SU-DHL-6 (cell line): ENCODE results near the gene ROR1.
"Not testable (repeated sequence)": the region's sequence is repeated elsewhere in the genome, so short reads cannot be mapped to it uniquely, and the experiment has no call there.

Experiments used
- CTCF ChIP-seq: fragments of 200-600 bp; sonication (generic); IDR thresholded peaks from one replicate; pipeline ENCODE4 v1.5.1; 2017; ENCODE audit warnings: antibody characterized with exemption, mild to moderate bottlenecking, low read length, moderate library complexity; ENCODE audit not compliant: insufficient read depth, poor library complexity, severe bottlenecking
- EZH2phosphoT487 ChIP-seq: fragments of 200-600 bp; sonication (generic), shearing (Covaris generic); conservative IDR thresholded peaks from 2 replicates; pipeline ENCODE4 v1.6.1; 2018; ENCODE audit warnings: mild to moderate bottlenecking, antibody characterized with exemption, low read length, moderate library complexity, mixed read lengths

GRCh38 chr1:63816217-63816815 is 42.5 kb downstream of the ROR1 start:
- TF ChIP-seq CTCF, EZH2phosphoT487: not testable (repeated sequence)
